Peyer's patch (tissue), 4 donors: ENCODE results near the gene P2RX3. TPM values are rescaled to one million over a fixed set of nuclear protein-coding genes. Genes with fewer than 3 reads are reported as not detected.

Source experiments
- DNase-seq, 3 donors: peaks; one replicate each; pipeline ENCODE4 v3.0.0-alpha.2; 2017 to 2019
- H3K27ac ChIP-seq, 4 donors: fragments of 200-600 bp; sonication (generic); one replicate each; pipeline ENCODE4 v1.5.1; 2016 to 2019
- H3K27me3 ChIP-seq, 2 donors: fragments of 200-600 bp; sonication (generic); one replicate each; pipeline ENCODE4 v1.5.1; 2019
- H3K36me3 ChIP-seq, 3 donors: fragments of 200-600 bp; sonication (generic); one replicate each; pipeline ENCODE4 v1.5.1; 2016 to 2019
- H3K4me1 ChIP-seq, 4 donors: fragments of 200-600 bp; sonication (generic); one replicate each; pipeline ENCODE4 v1.5.1; 2016 to 2019
- H3K4me3 ChIP-seq, 4 donors: fragments of 200-600 bp; sonication (generic); 1 replicate in 3 of 4; 2 replicates in 1 of 4; pipeline ENCODE4 v1.5.1; 2016 to 2019; ENCODE audit warnings: mild to moderate bottlenecking in 1 of 4
- H3K9me3 ChIP-seq, 4 donors: fragments of 200-600 bp; sonication (generic); one replicate each; pipeline ENCODE4 v1.5.1; 2016 to 2019; ENCODE audit warnings: mild to moderate bottlenecking in 1 of 4
- CTCF ChIP-seq, 6 experiments: fragments of 450-650 bp in 4 of 6; fragments of 200-600 bp in 2 of 6; sonication (generic) in 1 of 6; IDR thresholded peaks; one replicate each; pipeline ENCODE4 v1.5.1; 2017 to 2019; ENCODE audit warnings: antibody characterized with exemption in 6 of 6, mild to moderate bottlenecking in 3 of 6, moderate library complexity in 1 of 6
- POLR2A ChIP-seq, 2 donors: fragments of 450-650 bp; IDR thresholded peaks; one replicate each; pipeline ENCODE4 v1.5.1; 2017; ENCODE audit warnings: antibody characterized with exemption in 2 of 2, mild to moderate bottlenecking in 2 of 2, moderate library complexity in 2 of 2
- total RNA-seq, 4 donors: library from RNA; depleted of rRNA; stranded (reverse); fragments of >200 nt; gene quantifications; one replicate each; pipeline ENCODE4 v1.1.0, GENCODE V29; 2016

Gene P2RX3
- total RNA-seq, 4 donors from 2014 or later, result 0.80 TPM; not detected in 3

GRCh38 chr11:57392066-57392762 lies 54.1 kb downstream of the P2RX3 start:
- Histone ChIP-seq H3K4me1 (no peaks in the 10 kb centered on the region), H3K36me3 (no peaks in the 10 kb centered on the region), H3K9me3 (no peaks in the 10 kb centered on the region), H3K27me3 (no peaks in the 10 kb centered on the region), H3K27ac (no peak overlapping the region), H3K4me3 (no peak overlapping the region)
- DNase-seq, result no peak
- TF ChIP-seq POLR2A (IDR thresholded peaks at IDR 0.05) (no peak), CTCF (IDR thresholded peaks at IDR 0.05) (no peak)

GRCh38 chr11:57392763-57393105 lies 54.6 kb downstream of the P2RX3 start:
- H3K4me3 ChIP-seq, result no peak overlapping the region
- H3K27ac ChIP-seq, result no peak overlapping the region
- H3K9me3 ChIP-seq, result no peaks in the 10 kb centered on the region
- H3K36me3 ChIP-seq, result no peaks in the 10 kb centered on the region
- no peak for TF ChIP-seq CTCF (IDR thresholded peaks at IDR 0.05)
- no peak for TF ChIP-seq POLR2A (IDR thresholded peaks at IDR 0.05)
- no peaks in the 10 kb centered on the region for H3K4me1 ChIP-seq
- DNase-seq, result no peak
- no peaks in the 10 kb centered on the region for H3K27me3 ChIP-seq

- TF ChIP-seq POLR2A (IDR thresholded peaks at IDR 0.05) (no peak), CTCF (IDR thresholded peaks at IDR 0.05) (no peak)
- no peaks in the 10 kb centered on the region for H3K4me1 ChIP-seq
- H3K27ac ChIP-seq, result no peak overlapping the region
- H3K27me3 ChIP-seq, result no peaks in the 10 kb centered on the region
- H3K9me3 ChIP-seq, result no peaks in the 10 kb centered on the region
- no peak for DNase-seq
- H3K4me3 ChIP-seq, result no peak overlapping the region
- no peaks in the 10 kb centered on the region for H3K36me3 ChIP-seq
These were observed 56.2 kb downstream of the P2RX3 start for GRCh38 chr11:57394203-57394965.

GRCh38 chr11:57395905-57396623 lies 57.9 kb downstream of the P2RX3 start:
- no peak for TF ChIP-seq CTCF (IDR thresholded peaks at IDR 0.05)
- no peak for TF ChIP-seq POLR2A (IDR thresholded peaks at IDR 0.05)
- Histone ChIP-seq H3K4me3 (no peak overlapping the region), H3K4me1 (no peaks in the 10 kb centered on the region), H3K27ac (no peak overlapping the region), H3K9me3 (no peaks in the 10 kb centered on the region), H3K36me3 (no peaks in the 10 kb centered on the region), H3K27me3 (no peaks in the 10 kb centered on the region)
- no peak for DNase-seq

- Histone ChIP-seq H3K36me3 (no peaks in the 10 kb centered on the region), H3K27me3 (no peaks in the 10 kb centered on the region), H3K27ac (no peak overlapping the region), H3K4me1 (no peaks in the 10 kb centered on the region), H3K9me3 (no peaks in the 10 kb centered on the region), H3K4me3 (no peak overlapping the region)
- DNase-seq, result no peak
- TF ChIP-seq POLR2A (IDR thresholded peaks at IDR 0.05), result no peak
- no peak for TF ChIP-seq CTCF (IDR thresholded peaks at IDR 0.05)
These were observed 58.6 kb downstream of the P2RX3 start for GRCh38 chr11:57396744-57397143.
